ENCODE results near the gene BUD23. TPM values are rescaled to one million over a fixed set of nuclear protein-coding genes. Genes with fewer than 3 reads are reported as not detected.

BUD23 gene
- total and polyA plus RNA-seq, 4 donors: 19.1 to 52.6 (median 37.8) TPM

GRCh38 chr7:73736885-73737284 lies 53.5 kb downstream of the BUD23 start:
- TF ChIP-seq REST (IDR thresholded peaks at IDR 0.05) (no peak), ATF3 (IDR thresholded peaks at IDR 0.05) (no peak), TAF1 (conservative IDR thresholded peaks at IDR 0.05) (no peak), EGR1 (IDR thresholded peaks at IDR 0.05; ENCODE audit: low read depth in 2 of 2) (no peak)
- Histone ChIP-seq H3K36me3 (ENCODE audit: control insufficient read depth in 4 of 4, insufficient read depth in 3 of 4, low read depth in 1 of 4, low read length in 3 of 4) (peaks cover 0 to 15% (median under 1%) of the 10 kb centered on the region in 4 donors), H3K9ac (ENCODE audit: low read depth in 1 of 2, low read length in 2 of 2) (no peak overlapping the region), H3K27ac (ENCODE audit: low read depth in 1 of 2, low read length in 2 of 2) (no peak overlapping the region), H3K4me3 (ENCODE audit: low read depth in 1 of 3, low read length in 3 of 3) (no peak overlapping the region), H3K4me1 (ENCODE audit: control insufficient read depth in 4 of 4, insufficient read depth in 4 of 4, low read length in 3 of 4) (peaks cover 0 to 14% (median 6%) of the 10 kb centered on the region in 4 donors), H3K9me3 (ENCODE audit: control insufficient read depth in 4 of 4, low read length in 3 of 4) (no peaks in the 10 kb centered on the region), H3K27me3 (ENCODE audit: control insufficient read depth in 4 of 4, insufficient read depth in 4 of 4, low read length in 3 of 4) (no peaks in the 10 kb centered on the region)
- 86% methylated on average over 14 of the region's 14 CpGs for WGBS
- DNase-seq (ENCODE audit: low spot score): no peak

- no peak for TF ChIP-seq ZBTB33 (IDR thresholded peaks at IDR 0.05)
- no peak for TF ChIP-seq GABPA (IDR thresholded peaks at IDR 0.05 in 1 of 2, conservative IDR thresholded peaks at IDR 0.05 in 1 of 2)
- TF ChIP-seq FOXA2 (IDR thresholded peaks at IDR 0.05): no peak
- no peak for TF ChIP-seq SP1 (IDR thresholded peaks at IDR 0.05)
- no peak for TF ChIP-seq JUND (IDR thresholded peaks at IDR 0.05)
- H3K9ac ChIP-seq (ENCODE audit: low read depth in 1 of 2, low read length in 2 of 2): no peak overlapping the region
- H3K9me3 ChIP-seq (ENCODE audit: control insufficient read depth in 4 of 4, low read length in 3 of 4): no peaks in the 10 kb centered on the region
- no peaks in the 10 kb centered on the region for H3K27me3 ChIP-seq (ENCODE audit: control insufficient read depth in 4 of 4, insufficient read depth in 4 of 4, low read length in 3 of 4)
- peaks cover 0 to 20% (median 10%) of the 10 kb centered on the region in 4 donors for H3K4me1 ChIP-seq (ENCODE audit: control insufficient read depth in 4 of 4, insufficient read depth in 4 of 4, low read length in 3 of 4)
- WGBS: 73% methylated on average over 17 of the region's 17 CpGs
- H3K27ac ChIP-seq (ENCODE audit: low read depth in 1 of 2, low read length in 2 of 2): peak overlapping the region in 1 of 2 donors; percentile 97
- H3K4me3 ChIP-seq (ENCODE audit: low read depth in 1 of 3, low read length in 3 of 3): peak overlapping the region in 2 of 3 donors; percentile 69 to 91
- no peak for DNase-seq (ENCODE audit: low spot score)
- H3K36me3 ChIP-seq (ENCODE audit: control insufficient read depth in 4 of 4, insufficient read depth in 3 of 4, low read depth in 1 of 4, low read length in 3 of 4): peaks cover 0 to 15% (median under 1%) of the 10 kb centered on the region in 4 donors
Observed at GRCh38 chr7:73737491-73738219, 54.3 kb downstream of the BUD23 start.

- H3K27ac ChIP-seq (ENCODE audit: low read depth in 1 of 2, low read length in 2 of 2): peak overlapping the region; percentile 69 to 97
- H3K9ac ChIP-seq (ENCODE audit: low read depth in 1 of 2, low read length in 2 of 2): peak overlapping the region; percentile 52 to 54
- DNase-seq (ENCODE audit: low spot score): peak; percentile 74
- H3K4me3 ChIP-seq (ENCODE audit: low read depth in 1 of 3, low read length in 3 of 3): peak overlapping the region; percentile 69 to 91 (median 88)
- no peaks in the 10 kb centered on the region for H3K27me3 ChIP-seq (ENCODE audit: control insufficient read depth in 4 of 4, insufficient read depth in 4 of 4, low read length in 3 of 4)
- no peaks in the 10 kb centered on the region for H3K9me3 ChIP-seq (ENCODE audit: control insufficient read depth in 4 of 4, low read length in 3 of 4)
- H3K4me1 ChIP-seq (ENCODE audit: control insufficient read depth in 4 of 4, insufficient read depth in 4 of 4, low read length in 3 of 4): peaks cover 0 to 25% (median 13%) of the 10 kb centered on the region in 4 donors
- peaks cover 0 to 15% (median under 1%) of the 10 kb centered on the region in 4 donors for H3K36me3 ChIP-seq (ENCODE audit: control insufficient read depth in 4 of 4, insufficient read depth in 3 of 4, low read depth in 1 of 4, low read length in 3 of 4)
- WGBS: 1% methylated on average over 24 of the region's 24 CpGs
- no peak for TF ChIP-seq CTCF (IDR thresholded peaks at IDR 0.05; ENCODE audit: low read depth, low read length, missing input control)
- TF ChIP-seq HNF4G (IDR thresholded peaks at IDR 0.05): no peak
- TF ChIP-seq TAF1 (conservative IDR thresholded peaks at IDR 0.05): no peak
- no peak for TF ChIP-seq NR2F2 (IDR thresholded peaks at IDR 0.05)
- TF ChIP-seq MAX (IDR thresholded peaks at IDR 0.05): no peak
- TF ChIP-seq ZBTB33 (IDR thresholded peaks at IDR 0.05): no peak
- no peak for TF ChIP-seq FOXA2 (IDR thresholded peaks at IDR 0.05)
- no peak for TF ChIP-seq YY1 (IDR thresholded peaks at IDR 0.05)
Observed at GRCh38 chr7:73738220-73738611, 54.8 kb downstream of the BUD23 start.
